MM.1S (cell line): ENCODE data around the gene NET1.

Experiments used
- EZH2 ChIP-seq: fragments of 300-600 bp; sonication (generic); optimal IDR thresholded peaks from 2 replicates; pipeline ENCODE3; 2017; ENCODE audit warnings: low read depth, mild to moderate bottlenecking, antibody characterized with exemption, low read length, mixed read lengths
- EZH2phosphoT487 ChIP-seq: fragments of 300-600 bp; sonication (generic); IDR thresholded peaks from 2 replicates; pipeline ENCODE4 v1.6.1; 2018; ENCODE audit warnings: antibody characterized with exemption, low read length
- TF ChIP-seq, protein P1 (sequence below): fragments of 300-600 bp; sonication (generic); IDR thresholded peaks from 2 replicates; pipeline ENCODE4 v1.5.1; 2016; ENCODE audit warnings: antibody characterized with exemption, low read length, mixed read lengths

GRCh38 chr10:5453749-5454489 lies 41.6 kb downstream of the NET1 start:
- TF ChIP-seq, protein P1, sequence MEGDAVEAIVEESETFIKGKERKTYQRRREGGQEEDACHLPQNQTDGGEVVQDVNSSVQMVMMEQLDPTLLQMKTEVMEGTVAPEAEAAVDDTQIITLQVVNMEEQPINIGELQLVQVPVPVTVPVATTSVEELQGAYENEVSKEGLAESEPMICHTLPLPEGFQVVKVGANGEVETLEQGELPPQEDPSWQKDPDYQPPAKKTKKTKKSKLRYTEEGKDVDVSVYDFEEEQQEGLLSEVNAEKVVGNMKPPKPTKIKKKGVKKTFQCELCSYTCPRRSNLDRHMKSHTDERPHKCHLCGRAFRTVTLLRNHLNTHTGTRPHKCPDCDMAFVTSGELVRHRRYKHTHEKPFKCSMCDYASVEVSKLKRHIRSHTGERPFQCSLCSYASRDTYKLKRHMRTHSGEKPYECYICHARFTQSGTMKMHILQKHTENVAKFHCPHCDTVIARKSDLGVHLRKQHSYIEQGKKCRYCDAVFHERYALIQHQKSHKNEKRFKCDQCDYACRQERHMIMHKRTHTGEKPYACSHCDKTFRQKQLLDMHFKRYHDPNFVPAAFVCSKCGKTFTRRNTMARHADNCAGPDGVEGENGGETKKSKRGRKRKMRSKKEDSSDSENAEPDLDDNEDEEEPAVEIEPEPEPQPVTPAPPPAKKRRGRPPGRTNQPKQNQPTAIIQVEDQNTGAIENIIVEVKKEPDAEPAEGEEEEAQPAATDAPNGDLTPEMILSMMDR: no peak
- TF ChIP-seq EZH2 (no peak), EZH2phosphoT487 (no peak)
